Psoas muscle (tissue), 8 donors: ENCODE results near the gene ANKRD42. TPM values are rescaled to one million over a fixed set of nuclear protein-coding genes. Genes with fewer than 3 reads are reported as not detected.
A peak's percentile ranks its signal among the peaks of the same experiment; 100 is the strongest.

Experiments used
- ATAC-seq, 4 donors: fragments of 200-7000 bp; cut with Tn5 transposase; one replicate each; pipeline ENCODE4 v1.9.1; 2020; ENCODE audit warnings: moderate library complexity in 3 of 4, mild to moderate bottlenecking in 2 of 4
- DNase-seq, 2 donors: peaks; one replicate each; pipeline ENCODE4 v3.0.0-alpha.2; 2020
- H3K27ac ChIP-seq: fragments of 200-600 bp; one replicate; pipeline ENCODE4 v1.8.0; 2022
- H3K27me3 ChIP-seq, 3 donors: fragments of 200-600 bp in 1 of 3; one replicate each; pipeline versions ENCODE4 v1.6.1 to v1.8.0; 2013 to 2022; ENCODE audit warnings: low read length in 2 of 3, mild to moderate bottlenecking in 2 of 3, moderate library complexity in 1 of 3; ENCODE audit not compliant: insufficient read depth in 3 of 3
- H3K36me3 ChIP-seq, 2 donors: fragments of 200-600 bp in 1 of 2; one replicate each; pipeline versions ENCODE4 v1.6.1 to v1.8.0; 2013 to 2022; ENCODE audit warnings: low read depth in 1 of 2, mild to moderate bottlenecking in 1 of 2, moderate library complexity in 1 of 2; ENCODE audit not compliant: insufficient read depth in 1 of 2
- H3K4me1 ChIP-seq: fragments of 200-600 bp; one replicate; pipeline ENCODE4 v1.8.0; 2022
- H3K4me3 ChIP-seq: fragments of 200-600 bp; one replicate; pipeline ENCODE4 v1.8.0; 2022; ENCODE audit warnings: mild to moderate bottlenecking
- H3K9me3 ChIP-seq: fragments of 200-600 bp; one replicate; pipeline ENCODE4 v1.8.0; 2022
- CTCF ChIP-seq: fragments of 200-600 bp; IDR thresholded peaks from one replicate; pipeline ENCODE4 v1.8.0; 2022; ENCODE audit warnings: antibody characterized with exemption
- WGBS, 3 donors: extraction: QIAGEN DNeasy Blood & Tissue Kit; methylation state at CpG; one replicate each; pipeline versions ENCODE4 v1.1.6 to v1.1.7; 2013; 5-methylcytosine and 5-hydroxymethylcytosine counted together
- intact Hi-C, 2 donors: fragments of 100-400 bp; cut with DNase I; formaldehyde crosslinking; loops; one replicate each; pipeline versions ENCODE4 v1.11.0 to v1.14.2; 2022
- polyA plus RNA-seq, 3 donors: library from polyadenylated mRNA; stranded (reverse); fragments of 200-250 nt; gene quantifications; one replicate each; pipeline ENCODE4 v1.2.3, GENCODE V29; 2013
- total RNA-seq, 4 donors: library from RNA; stranded (reverse); fragmentation: NEBNext Ultra II Directional in 2 of 4; extraction: Animal tissue kit (Norgen Biotek cat#: 25700) in 2 of 4; gene quantifications; one replicate each; pipeline versions ENCODE4 v1.2.1 to v1.2.4, GENCODE V29; 2021 to 2023
- donor health status: healthy with polysubstance abuse.
- donor health status: DM: no; HTN: no; CAD: no; lungs with moderate emphysema.
- donor health status: Bipolar disorder and iron deficiency.
- donor health status: healthy.
- donor health status: DM: yes; HTN: yes; CAD: no.
- donor health status: DM: no; HTN: no; CAD: no.
- donor health status: DM: no; HTN: no; CAD: no.
- donor health status: DM: yes; HTN: yes; CAD: no.

ANKRD42 gene
- total and polyA plus RNA-seq, 7 donors, result 1.6 to 9.1 (median 3.7) TPM

GRCh38 chr11:83238111-83238510 lies 44.6 kb downstream of the ANKRD42 start:
- Histone ChIP-seq H3K27ac (no peak overlapping the region), H3K4me1 (peaks cover 3% of the 10 kb centered on the region), H3K36me3 (no peaks in the 10 kb centered on the region), H3K9me3 (no peaks in the 10 kb centered on the region), H3K4me3 (no peak overlapping the region), H3K27me3 (no peaks in the 10 kb centered on the region)
- no peak for DNase-seq
- TF ChIP-seq CTCF, result no peak
- 74 to 88% (median 76%) methylated on average over 3 of the region's 3 CpGs for WGBS, 3 donors
- intact Hi-C loops, result loop anchor here in 1 of 2 donors (5.0 kb wide), 1 partner anchor 579 kb away; no protein-coding TSS in a partner anchor
- ATAC-seq, result no peak

GRCh38 chr11:83241291-83241946 lies 47.9 kb downstream of the ANKRD42 start:
- peak; percentile 55 for TF ChIP-seq CTCF
- Histone ChIP-seq H3K27ac (no peak overlapping the region), H3K4me1 (no peaks in the 10 kb centered on the region), H3K27me3 (no peaks in the 10 kb centered on the region), H3K36me3 (no peaks in the 10 kb centered on the region), H3K9me3 (no peaks in the 10 kb centered on the region), H3K4me3 (no peak overlapping the region)
- peak; percentile 76 to 95 (median 86) for ATAC-seq
- DNase-seq, result no peak
- intact Hi-C loops, result no loop called here
- WGBS, 3 donors, result 22 to 27% (median 27%) methylated on average over 5 of the region's 5 CpGs

GRCh38 chr11:83249445-83249844 lies 55.9 kb downstream of the ANKRD42 start:
- Histone ChIP-seq H3K9me3 (no peaks in the 10 kb centered on the region), H3K4me3 (no peak overlapping the region), H3K36me3 (no peaks in the 10 kb centered on the region), H3K4me1 (no peaks in the 10 kb centered on the region), H3K27me3 (no peaks in the 10 kb centered on the region), H3K27ac (no peak overlapping the region)
- TF ChIP-seq CTCF, result no peak
- DNase-seq, result no peak
- intact Hi-C loops, result no loop called here
- no peak for ATAC-seq
- 91 to 96% (median 94%) methylated on average over 1 of the region's 1 CpG for WGBS, 3 donors

- Histone ChIP-seq H3K4me1 (no peaks in the 10 kb centered on the region), H3K27me3 (no peaks in the 10 kb centered on the region), H3K27ac (no peak overlapping the region), H3K9me3 (no peaks in the 10 kb centered on the region), H3K36me3 (no peaks in the 10 kb centered on the region), H3K4me3 (no peak overlapping the region)
- WGBS, 3 donors, result 6 to 12% (median 7%) methylated on average over 4 of the region's 4 CpGs
- no peak for DNase-seq
- peak; percentile 59 to 85 (median 72) for ATAC-seq
- intact Hi-C loops, result loop anchor here (2.0 to 5.0 kb wide), 3 partner anchors 341 to 383 kb away; no protein-coding TSS in a partner anchor
- peak; percentile 75 for TF ChIP-seq CTCF
Measured at GRCh38 chr11:83249972-83250593, 56.6 kb downstream of the ANKRD42 start.
